ENCODE results near the gene OASL.
"Not testable (repeated sequence)": the region's sequence is repeated elsewhere in the genome, so short reads cannot be mapped to it uniquely, and the experiment has no call there.

Gene OASL

DNA sequence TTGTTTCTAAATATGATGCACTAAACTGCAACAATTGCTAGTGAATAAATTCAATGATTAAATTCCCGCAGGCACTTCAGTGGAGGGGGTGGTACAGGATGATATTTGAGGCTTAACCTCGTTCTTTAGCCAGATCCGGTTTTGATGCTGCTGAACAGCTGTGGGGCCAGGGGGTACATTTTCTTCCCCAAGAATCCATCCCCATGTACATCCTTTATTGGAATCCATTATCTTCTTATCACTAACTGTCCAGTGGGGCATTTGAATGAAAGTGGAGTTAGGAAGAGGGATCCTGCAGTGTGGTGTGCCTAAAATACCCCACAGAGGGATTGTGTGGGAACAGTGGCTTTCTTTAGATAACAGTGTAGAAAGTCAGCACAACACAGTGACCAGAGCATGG, 45.2 kb upstream of the OASL start:
- no peak for DNase-seq (ENCODE audit: low read depth)

DNA sequence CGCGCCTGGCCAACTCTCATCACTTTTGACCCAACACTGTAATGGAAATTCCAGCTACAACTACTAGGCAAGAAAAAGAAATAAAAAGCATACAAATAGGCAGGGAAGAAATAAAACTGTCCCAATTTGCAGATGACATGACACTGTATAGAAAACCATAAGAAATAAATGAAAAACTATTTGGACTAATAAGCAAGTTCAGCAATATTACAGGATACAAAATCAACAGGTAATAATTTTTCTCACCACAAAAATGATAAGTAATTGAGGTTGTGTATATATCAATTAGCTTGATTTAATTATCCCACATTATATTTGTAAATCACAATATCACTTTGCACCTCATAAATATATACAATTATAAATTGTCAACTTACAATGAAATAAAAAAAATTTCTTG, 41.9 kb upstream of the OASL start:
- no peak for DNase-seq (ENCODE audit: low read depth)
- TF ChIP-seq, protein P1, sequence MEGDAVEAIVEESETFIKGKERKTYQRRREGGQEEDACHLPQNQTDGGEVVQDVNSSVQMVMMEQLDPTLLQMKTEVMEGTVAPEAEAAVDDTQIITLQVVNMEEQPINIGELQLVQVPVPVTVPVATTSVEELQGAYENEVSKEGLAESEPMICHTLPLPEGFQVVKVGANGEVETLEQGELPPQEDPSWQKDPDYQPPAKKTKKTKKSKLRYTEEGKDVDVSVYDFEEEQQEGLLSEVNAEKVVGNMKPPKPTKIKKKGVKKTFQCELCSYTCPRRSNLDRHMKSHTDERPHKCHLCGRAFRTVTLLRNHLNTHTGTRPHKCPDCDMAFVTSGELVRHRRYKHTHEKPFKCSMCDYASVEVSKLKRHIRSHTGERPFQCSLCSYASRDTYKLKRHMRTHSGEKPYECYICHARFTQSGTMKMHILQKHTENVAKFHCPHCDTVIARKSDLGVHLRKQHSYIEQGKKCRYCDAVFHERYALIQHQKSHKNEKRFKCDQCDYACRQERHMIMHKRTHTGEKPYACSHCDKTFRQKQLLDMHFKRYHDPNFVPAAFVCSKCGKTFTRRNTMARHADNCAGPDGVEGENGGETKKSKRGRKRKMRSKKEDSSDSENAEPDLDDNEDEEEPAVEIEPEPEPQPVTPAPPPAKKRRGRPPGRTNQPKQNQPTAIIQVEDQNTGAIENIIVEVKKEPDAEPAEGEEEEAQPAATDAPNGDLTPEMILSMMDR (conservative IDR thresholded peaks at IDR 0.05; ENCODE audit: low read length): no peak
- H3K4me3 ChIP-seq (ENCODE audit: low read length): no peak overlapping the region

More for the DNA sequence above, 45.2 kb upstream of the OASL start:
- TF ChIP-seq, protein P1 (conservative IDR thresholded peaks at IDR 0.05; ENCODE audit: low read length): no peak
- H3K4me3 ChIP-seq (ENCODE audit: low read length): no peak overlapping the region

DNA sequence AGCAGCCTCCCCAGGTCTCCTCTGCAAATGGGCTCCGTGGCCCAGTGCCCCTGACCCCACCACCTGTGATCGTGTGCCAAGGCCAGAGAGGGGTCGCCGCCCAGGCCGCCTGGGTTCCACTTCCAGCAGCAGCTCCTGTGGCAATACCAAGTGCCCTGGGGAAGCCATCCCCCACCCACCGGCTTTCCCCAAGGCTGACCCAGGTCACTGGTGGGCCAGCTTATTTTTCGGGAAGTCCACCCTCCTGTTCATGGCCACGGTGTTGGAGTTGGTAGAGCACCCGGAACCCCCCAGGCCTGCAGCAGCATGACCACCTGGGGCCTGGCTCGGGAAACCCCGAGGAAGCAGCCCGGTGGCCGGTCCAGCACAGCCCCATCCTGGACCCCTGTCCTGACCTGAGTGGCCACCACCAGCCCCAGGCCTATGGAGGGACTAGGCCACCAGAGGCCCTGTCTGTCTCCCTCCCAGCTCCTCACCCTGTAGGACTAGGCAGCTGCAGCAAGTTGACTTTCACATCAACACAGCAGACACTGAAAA, 40.8 kb upstream of the OASL start:
- no peak for DNase-seq (ENCODE audit: low read depth)
- TF ChIP-seq, protein P1 (conservative IDR thresholded peaks at IDR 0.05; ENCODE audit: low read length): no peak
- no peak overlapping the region for H3K4me3 ChIP-seq (ENCODE audit: low read length)

DNA sequence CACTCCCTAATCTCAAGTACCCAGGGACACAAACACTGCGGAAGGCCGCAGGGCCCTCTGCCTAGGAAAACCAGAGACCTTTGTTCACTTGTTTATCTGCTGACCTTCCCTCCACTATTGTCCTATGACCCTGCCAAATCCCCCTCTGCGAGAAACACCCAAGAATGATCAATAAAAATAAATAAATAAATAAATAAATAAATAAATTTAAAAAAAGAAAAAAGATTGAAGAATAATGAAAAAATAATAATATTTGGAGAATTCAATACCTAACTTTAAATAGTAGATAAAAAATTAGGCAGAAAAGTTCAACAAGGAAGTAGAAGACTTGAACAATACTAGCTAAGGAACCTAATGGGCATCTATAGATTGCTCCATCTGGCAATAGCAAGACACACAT, 38.4 kb upstream of the OASL start:
- not testable (repeated sequence) for DNase-seq (ENCODE audit: low read depth); H3K4me3 ChIP-seq (ENCODE audit: low read length)

DNA sequence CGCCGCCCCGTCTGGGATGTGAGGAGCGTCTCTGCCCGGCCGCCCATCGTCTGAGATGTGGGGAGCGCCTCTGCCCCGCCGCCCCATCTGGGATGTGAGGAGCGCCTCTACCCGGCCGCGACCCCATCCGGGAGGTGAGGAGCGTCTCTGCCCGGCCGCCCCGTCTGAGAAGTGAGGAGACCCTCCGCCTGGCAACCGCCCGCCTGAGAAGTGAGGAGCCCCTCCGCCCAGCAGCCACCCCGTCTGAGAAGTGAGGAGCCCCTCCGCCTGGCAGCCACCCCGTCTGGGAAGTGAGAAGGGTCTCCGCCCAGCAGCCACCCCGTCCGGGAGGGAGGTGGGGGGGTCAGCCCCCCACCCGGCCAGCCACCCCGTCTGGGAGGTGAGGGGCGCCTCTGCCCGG, 36.9 kb upstream of the OASL start:
- not testable (repeated sequence) for H3K4me3 ChIP-seq (ENCODE audit: low read length); DNase-seq (ENCODE audit: low read depth)

DNA sequence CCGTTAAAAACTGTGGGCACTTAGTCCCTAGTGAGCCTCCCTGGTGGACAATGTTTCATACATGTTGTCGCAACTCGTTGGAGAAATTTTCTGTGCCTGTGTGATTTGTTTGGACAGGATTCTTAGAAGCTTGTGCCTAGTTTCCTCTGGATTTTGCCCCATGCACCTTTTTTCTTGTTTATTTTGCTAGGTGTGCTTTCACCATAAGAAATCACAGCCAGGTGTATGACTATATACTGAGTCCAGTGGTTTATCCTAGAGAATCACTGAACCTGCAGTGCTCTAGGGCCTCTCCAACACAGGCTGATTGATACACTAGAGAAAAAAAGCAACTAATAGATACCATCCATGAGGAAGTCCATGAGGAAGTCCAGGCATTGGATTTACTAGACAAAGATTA, 33.1 kb upstream of the OASL start:
- TF ChIP-seq, protein P1 (conservative IDR thresholded peaks at IDR 0.05; ENCODE audit: low read length): no peak

DNA sequence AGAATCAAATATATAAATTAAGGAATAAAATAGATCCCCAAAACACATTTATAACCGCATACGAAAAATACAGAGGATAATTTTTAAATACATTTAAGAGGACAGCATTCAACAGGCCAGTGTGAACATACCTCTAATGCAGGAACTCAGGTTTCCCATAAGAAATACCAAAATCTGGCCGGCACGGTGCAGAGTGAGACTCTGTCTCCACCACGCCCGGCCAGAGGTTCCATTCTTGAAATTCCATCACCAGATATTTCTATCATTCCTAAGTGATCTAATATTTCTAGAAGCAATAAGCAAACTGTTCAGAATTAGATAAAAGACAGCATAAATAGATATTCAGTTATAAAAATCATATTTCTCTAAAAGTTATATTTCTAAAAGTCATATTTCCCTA, 30.2 kb upstream of the OASL start:
- TF ChIP-seq, protein P1 (conservative IDR thresholded peaks at IDR 0.05; ENCODE audit: low read length): no peak
- DNase-seq (ENCODE audit: low read depth): no peak
- no peak overlapping the region for H3K4me3 ChIP-seq (ENCODE audit: low read length)

More for the DNA sequence above, 33.1 kb upstream of the OASL start:
- no peak for DNase-seq (ENCODE audit: low read depth)
- no peak overlapping the region for H3K4me3 ChIP-seq (ENCODE audit: low read length)

DNA sequence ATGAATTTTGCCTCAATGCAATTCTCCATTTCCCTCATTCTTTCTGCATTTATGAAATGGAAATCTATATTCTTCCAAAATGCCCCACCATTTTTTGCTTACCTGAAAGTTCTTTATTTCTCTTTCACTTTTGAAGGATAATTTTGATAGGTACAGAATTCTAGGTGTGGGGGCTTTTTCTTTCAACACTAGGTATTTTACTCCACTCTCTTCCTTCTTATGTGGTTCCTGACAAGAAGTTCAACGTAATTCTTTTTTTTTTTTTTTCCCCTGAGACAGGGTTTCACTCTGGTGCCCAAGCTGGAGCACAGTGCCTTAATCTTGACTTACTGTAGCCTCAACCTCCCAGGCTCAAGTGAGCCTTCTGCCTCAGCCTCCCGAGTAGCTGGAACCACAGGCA, 26.3 kb upstream of the OASL start:
- no peak overlapping the region for H3K4me3 ChIP-seq (ENCODE audit: low read length)
- TF ChIP-seq, protein P1 (conservative IDR thresholded peaks at IDR 0.05; ENCODE audit: low read length): no peak
- no peak for DNase-seq (ENCODE audit: low read depth)

DNA sequence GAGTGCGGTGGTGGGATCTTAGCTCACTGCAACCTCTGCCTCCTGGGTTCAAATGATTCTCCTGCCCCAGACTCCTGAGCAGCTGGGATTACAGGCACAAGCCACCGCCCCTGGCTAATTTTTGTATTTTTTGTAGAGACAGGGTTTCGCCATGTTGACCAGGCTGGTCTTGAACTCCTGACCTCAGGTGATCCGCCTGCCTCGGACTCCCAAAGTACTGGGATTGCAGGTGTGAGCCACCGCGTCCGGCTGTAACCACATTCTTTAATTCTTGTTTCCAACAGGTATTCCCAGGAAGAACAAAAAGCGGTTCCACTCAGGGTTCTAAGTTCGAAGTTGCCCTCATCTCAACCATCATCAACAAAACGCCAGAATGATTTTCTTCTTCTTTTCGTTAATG, 25.5 kb upstream of the OASL start:
- not testable (repeated sequence) for DNase-seq (ENCODE audit: low read depth); H3K4me3 ChIP-seq (ENCODE audit: low read length)
